HG02938 (cell line): Measurements from ENCODE around the gene TNFRSF4.
A peak's percentile ranks its signal among the peaks of the same experiment; 100 is the strongest.

Experiments used
- ATAC-seq: cut with Tn5 transposase; IDR thresholded peaks from one replicate; pipeline ENCODE4 v1.9.1; 2021; ENCODE audit warnings: mild to moderate bottlenecking, moderate library complexity; ENCODE audit not compliant: unreplicated experiment

TNFRSF4 gene

DNA sequence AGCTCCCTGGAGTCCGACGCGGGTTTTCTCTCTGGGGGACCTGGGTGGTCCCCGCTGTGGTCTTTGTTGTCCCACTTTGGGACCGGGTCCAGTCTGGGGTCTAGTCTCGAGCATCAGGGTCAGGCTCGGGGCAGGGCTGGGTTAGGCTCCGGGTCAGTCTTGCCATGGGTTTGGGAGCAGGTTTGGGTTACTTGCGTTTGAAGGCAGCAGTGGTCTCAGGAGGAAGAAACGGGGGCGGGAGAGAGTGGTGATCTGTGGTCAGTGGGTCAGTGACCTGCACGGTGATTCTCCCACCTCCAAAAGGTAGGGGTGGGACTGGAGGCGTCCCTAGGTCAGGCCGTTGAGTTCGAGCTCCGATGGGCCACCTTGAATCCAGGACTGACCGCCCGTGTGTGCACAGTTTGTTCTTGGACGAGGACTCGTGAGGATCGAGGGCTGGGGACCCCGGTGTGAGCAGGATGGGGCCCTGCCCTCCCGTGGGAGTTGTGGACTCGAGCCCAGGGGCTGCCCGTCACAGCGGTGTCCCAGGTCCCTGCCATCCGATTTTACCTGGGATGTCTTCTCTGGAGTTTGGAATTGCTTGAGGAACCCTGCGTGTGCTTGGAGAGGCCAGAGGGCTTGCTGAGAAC lies 20.3 kb upstream of the TNFRSF4 start:
- no peak for ATAC-seq

DNA sequence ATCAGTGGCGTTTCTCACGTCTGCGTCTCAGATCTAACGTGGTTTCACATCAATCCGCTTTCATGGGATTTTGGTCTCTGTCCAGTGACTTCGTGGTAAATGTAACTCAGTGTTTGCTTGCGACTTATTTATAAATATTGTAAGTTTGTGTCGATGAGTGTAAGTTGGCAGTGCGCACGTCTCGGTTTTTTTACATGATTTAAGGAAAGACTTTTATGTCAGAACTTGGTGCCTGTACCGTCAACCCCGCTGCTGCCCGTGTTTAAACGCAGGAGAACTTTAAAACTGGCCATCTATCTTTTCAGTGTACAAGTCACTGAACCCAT lies 19.6 kb upstream of the TNFRSF4 start:
- ATAC-seq: no peak

DNA sequence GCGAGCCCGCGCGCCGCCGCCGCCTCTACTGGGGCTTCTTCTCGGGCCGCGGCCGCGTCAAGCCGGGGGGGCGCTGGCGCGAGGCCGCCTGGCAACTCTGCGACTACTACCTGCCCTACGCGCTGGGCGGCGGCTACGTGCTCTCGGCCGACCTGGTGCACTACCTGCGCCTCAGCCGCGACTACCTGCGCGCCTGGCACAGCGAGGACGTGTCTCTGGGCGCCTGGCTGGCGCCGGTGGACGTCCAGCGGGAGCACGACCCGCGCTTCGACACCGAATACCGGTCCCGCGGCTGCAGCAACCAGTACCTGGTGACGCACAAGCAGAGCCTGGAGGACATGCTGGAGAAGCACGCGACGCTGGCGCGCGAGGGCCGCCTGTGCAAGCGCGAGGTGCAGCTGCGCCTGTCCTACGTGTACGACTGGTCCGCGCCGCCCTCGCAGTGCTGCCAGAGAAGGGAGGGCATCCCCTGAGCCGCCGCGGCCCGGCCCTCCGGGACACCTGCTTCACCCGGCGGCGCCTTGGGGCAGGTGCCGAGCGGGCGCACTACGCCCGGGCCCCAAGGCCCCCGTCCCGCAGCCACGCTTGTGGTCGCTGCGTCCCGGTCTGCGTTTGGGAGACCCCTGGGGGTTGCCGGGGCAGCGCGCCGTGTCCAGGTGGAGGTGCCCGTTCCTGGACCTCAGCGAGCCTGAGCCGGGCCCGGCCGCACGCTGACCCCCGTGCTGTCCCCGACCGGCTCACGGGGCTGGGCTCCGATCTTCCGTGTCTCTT lies 19.0 kb upstream of the TNFRSF4 start:
- ATAC-seq: no peak

DNA sequence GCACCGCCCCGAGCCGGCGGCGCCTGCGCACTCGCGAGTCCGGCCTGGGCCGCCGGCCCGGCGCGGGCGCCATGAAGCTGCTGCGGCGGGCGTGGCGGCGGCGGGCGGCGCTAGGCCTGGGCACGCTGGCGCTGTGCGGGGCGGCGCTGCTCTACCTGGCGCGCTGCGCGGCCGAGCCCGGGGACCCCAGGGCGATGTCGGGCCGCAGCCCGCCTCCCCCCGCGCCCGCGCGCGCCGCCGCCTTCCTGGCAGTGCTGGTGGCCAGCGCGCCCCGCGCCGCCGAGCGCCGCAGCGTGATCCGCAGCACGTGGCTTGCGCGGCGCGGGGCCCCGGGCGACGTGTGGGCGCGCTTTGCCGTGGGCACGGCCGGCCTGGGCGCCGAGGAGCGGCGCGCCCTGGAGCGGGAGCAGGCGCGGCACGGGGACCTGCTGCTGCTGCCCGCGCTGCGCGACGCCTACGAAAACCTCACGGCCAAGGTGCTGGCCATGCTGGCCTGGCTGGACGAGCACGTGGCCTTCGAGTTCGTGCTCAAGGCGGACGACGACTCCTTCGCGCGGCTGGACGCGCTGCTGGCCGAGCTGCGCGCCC lies 18.3 kb upstream of the TNFRSF4 start, which contains the start of gene B3GALT6:
TSS of gene B3GALT6 (plus strand) at position 30 of the 588 bp plus-strand sequence. CDS start at position 72, 42 bp downstream.
- ATAC-seq: peak; percentile 15

DNA sequence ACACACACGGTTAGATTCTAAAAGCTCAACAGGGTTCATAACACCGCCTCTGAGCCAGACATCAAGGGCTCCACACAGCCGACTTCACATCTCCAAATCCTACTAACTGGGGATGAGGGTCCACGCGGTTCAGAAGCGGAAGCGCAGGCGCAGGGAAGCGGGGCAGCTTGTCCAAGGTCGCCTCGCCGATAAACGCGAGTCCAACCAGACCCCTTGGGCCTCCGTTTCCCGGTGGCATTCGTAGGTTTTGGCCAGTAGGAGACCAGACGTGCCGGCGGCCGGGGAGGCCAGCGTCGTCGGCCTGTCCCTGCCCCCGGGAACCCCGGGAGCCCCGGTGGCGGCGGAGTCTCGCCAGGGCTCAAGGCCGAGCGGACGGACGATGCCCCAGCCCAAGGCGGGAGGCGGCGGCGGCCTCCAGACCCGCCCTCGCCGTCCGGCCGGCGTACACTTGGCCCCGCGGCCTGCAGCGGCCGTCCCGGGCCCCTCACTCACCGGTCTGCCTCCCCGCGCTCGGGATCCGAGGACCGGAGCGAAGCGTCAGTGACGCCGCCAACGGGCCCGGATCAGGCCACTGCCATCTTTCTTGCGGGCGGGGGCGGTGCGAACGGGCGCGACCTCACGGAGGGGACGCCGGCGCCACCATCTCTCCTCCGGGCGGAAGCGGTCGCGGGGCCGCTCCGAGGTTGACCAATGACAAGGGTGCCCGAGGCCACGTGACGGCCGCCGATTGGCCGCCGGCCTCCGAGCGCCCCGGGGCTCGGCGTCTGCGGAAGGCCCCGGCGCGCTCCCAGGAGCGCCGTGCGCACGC lies 17.7 kb upstream of the TNFRSF4 start, which contains the start of gene SDF4:
TSS of gene SDF4 (minus strand) at position 602 of the 808 bp plus-strand sequence. CDS start 3,229 bp downstream, outside the sequence.
- peak; percentile 85 for ATAC-seq

DNA sequence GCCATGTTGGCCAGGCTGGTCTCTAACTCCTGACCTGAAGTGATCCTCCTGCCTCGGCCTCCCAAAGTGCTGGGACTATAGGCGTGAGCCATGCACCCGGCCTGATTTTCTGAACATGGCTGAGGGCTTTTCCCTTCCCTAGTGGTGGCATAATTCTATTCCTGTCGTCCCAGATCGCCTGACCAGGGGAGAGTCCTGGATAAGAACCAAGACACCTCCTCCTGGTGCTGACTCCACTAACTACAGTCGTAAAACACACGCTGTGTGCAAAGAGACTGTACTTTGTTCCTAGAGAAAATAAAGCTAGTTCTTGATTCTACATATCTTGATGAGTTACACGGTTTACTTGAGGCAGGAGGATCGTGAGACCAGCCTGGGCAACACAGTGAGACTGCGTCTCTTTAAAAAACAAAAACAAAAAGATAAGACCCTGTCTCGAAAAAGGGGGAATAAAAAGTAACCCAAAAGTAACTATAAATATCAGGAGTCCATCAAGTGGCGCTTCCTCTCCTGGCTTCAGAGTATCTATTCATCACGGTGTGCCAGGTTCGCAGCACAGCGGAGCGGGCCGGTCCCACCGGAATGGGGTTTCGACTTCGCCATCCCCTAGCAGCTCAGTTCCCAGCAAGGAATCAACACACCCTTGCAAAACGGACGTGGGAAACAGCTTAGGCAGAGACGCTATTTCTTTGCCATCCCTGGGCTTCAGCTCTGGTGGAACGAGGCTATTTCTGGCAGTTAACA lies 16.9 kb upstream of the TNFRSF4 start:
- ATAC-seq: no peak

DNA sequence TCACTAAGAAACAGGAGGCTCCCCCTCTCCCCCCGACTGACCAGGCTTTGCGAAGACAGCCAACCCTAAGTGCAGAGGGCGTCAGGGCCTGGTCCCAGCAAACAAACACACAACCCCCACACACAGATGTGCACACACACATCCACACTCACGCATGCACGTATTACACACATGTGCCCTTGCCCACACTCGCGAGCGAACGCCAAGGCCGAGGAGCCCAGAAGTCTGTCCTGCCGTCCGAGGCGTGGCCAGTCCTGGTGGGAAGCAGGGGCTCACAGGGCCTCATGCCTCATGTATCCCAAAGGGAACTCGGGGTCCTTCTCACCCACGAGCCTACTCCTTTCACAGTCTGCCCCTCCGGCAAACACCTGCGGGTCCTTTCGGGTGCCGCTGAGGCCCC lies 15.8 kb upstream of the TNFRSF4 start:
- ATAC-seq: no peak

DNA sequence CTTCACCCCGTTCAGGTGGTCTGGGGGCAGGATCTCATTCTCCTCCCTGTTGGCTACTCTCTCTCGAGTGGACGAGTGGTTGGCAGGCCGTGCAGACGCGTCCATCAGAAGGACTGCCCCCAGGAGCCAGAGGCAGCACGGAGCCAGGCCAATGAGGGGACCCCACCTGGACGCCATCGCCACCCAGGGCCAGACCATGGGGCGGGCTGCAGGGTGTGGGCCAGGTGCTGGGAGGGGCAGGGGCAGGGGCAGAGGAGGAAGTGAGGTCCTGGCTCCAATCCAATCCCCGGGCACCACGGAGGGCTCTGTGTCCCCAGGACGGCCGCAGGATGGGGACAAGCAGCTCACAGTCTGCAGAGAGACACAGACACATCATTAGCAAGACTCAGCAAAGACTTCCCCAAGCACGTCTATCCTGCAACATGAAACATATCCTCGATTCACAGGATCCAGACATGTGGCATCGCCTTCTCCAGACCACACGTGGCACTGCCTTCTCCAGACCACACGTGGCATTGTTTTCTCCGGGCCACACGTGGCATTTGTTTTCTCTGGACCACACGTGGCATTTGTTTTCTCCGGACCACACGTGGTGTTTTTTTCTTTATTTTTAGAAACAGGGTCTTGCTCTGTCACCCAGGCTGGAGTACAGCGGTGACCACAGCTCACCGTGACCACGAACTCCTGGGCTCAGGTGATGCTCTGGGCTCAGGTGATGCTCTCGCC lies 14.8 kb upstream of the TNFRSF4 start:
- ATAC-seq: no peak

DNA sequence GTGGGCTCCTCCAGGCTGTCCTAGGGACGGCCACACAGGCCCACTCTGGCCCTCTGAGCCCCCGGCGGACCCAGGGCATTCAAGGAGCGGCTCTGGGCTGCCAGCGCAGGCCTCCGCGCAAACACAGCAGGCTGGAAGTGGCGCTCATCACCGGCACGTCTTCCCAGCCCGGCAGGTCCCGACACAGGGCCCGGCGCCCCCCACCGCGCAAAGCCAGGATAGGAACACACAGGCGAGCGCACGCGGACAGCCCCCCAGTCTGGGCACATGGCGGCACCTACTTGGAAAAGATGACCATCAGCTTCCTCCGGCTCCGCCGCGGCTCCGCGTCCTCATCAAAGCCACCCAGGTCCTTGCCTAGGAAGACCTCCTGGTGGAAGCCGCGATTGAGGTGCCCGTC lies 14.2 kb upstream of the TNFRSF4 start:
- ATAC-seq: no peak

DNA sequence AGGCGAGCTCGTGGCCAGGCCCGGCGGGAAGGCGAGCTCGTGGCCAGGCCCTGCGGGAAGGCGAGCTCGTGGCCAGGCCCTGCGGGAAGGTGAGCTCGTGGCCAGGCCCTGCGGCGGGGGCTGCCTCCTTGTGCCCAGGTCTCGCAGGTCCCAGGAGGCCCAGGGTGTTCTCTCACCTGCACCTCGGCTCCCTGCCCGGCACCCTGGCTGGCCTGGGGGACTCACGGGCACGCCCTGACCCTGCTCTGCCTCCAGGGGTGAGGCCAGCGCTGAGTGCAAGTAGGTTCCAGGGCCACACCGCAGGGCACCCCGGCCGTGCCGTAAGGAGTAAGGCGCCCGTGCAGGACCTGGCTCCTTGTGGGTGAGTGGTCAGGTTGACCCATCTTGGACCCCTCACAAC lies 13.4 kb upstream of the TNFRSF4 start:
- ATAC-seq: no peak

DNA sequence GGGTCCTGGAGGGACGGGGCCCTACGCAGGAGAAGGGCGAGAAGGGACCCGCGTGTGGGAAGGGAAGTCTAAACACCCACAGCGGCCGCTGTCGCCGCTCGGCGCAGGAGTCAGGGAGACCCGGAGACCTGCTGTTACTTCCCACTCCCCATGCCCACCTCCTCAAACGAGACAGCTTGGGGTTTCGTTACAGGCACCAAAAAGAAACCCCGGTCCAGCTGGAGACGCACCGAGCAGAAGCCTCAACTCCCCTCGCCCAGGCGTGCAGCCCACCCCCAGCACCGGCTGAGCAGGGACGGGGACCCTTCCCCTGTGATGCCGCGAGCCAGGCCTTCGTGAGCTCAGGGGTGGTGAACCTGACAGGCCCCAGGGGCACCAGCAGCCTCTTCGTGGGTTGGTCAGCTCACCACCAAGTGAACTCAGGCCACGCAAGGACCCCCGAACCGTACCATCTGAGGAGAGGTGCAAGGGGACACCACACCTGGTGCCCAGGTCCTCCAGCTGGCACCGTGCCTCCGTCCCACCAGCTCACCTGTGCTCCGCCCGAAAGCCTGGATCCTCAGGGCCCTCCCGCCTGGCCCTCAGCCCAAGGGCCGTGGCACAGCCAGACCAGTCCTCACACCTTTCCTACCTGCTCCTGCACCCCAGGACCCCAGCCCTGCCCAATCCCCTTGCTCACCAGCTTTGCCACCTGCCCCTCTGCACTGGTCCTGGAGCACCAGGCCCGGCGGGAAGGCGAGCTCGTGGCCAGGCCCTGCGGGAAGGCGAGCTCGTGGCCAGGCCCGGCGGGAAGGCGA lies 12.8 kb upstream of the TNFRSF4 start:
- no peak for ATAC-seq

DNA sequence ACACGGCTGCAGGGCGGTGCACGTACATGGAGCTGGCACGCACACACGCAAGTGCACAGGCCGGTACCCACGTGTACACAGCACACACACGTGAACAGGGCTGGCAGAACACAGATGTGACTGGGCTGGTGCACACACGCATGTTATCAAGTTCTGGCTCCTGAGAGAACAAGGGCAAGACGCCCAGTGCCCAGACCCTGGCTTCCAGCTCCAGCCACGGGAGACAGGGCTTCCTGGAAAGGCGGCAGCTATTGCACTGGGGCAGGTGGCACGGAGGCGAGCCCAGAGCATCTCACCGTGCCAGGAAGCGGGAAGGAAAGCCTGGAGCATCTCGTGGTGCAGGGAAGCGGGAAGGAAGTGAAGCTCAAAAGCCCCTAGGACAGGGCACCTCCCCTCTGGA lies 12.0 kb upstream of the TNFRSF4 start:
- ATAC-seq: no peak

DNA sequence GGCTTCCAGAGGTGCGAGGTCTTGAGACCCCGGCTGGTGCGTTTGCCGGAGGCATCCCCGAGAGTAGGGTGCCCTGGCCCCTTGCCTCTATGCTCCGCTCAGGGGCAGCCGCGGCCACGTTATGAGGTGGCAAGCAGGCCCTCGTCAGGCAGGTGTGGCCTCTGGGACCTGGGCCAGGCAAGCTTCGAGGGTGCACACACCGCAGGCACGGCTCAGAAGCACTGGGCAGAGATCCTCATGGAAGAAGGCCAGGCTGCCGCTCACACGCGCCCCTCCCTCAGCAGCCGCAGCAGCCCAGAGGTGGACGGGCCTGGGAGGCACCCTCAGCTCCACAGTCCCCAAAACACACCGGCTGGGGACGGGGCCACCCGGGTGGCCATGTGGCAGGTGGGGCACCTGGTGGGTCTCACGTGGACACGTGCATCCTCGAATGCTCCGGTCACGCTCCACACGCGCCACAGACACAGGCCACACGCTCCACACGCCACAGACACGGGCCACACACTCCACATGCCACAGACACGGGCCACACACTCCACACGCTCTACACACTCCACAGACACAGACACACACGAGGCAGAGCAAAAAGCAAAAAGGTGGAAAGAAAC lies 11.4 kb upstream of the TNFRSF4 start:
- ATAC-seq: no peak

DNA sequence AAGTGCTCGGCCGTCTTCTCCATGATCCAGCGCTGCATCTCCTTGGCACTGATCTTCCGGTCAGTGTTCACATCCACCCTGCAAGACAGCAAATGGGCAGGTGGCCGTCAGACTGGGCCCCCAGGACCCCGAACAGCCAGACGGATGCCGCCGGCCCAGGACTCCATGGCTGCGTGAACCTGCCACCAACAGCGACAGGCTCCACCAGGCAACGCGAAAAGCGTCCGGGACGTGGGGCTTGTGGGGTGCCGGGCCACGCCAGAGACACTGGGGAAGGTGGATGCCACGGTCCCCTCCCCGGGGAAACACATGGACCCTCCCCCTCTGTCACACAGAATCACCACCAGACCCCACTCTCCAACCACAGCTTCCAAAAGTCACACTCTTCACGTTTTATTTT lies 9.9 kb upstream of the TNFRSF4 start:
- ATAC-seq: no peak

DNA sequence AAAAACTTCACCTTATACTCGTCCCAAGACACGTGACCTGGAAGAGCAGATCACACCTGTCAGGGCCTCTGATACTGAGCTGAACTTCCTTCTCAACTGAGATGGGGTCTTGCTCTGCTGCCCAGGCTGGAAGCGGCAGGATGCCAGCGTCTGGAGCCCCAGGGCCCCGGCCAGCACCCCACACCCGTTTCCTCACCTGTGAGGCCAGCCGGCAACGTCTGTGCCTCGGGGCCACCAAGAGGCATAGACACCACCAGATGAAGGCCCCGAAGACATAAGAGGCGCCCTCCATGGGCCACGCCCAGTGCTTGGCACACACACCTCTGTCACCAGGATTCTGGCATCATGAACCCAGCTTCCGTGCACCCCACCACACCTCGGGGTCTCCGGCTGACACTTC lies 9.4 kb upstream of the TNFRSF4 start:
- no peak for ATAC-seq

DNA sequence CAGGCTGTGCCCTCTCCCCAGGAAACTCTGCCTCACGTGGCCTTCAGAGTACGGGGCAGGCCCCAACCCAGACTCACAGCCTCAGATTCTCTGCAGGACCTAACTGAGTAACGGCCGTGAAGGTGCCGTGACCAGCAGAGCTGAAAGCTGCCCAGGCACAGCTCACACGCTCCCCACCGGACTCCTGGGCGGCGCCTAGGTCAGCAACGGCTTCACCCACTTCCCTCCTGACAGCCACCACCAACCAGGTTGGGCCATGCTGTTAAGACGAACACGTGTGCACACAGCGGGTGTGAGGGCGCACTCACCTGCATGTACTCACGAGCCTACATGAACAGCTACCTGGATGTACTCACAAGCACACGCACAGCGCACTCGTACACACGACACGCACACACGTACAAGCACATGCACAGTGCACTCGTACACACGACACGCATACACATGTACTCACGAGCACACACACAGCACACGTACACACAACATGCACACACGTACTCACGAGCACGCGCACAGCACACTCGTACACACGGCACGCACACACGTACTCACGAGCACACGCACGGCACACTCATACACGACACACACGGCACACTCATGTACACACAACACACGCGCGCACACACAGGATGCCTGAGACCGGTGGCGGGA lies 8.7 kb upstream of the TNFRSF4 start:
- ATAC-seq: no peak

DNA sequence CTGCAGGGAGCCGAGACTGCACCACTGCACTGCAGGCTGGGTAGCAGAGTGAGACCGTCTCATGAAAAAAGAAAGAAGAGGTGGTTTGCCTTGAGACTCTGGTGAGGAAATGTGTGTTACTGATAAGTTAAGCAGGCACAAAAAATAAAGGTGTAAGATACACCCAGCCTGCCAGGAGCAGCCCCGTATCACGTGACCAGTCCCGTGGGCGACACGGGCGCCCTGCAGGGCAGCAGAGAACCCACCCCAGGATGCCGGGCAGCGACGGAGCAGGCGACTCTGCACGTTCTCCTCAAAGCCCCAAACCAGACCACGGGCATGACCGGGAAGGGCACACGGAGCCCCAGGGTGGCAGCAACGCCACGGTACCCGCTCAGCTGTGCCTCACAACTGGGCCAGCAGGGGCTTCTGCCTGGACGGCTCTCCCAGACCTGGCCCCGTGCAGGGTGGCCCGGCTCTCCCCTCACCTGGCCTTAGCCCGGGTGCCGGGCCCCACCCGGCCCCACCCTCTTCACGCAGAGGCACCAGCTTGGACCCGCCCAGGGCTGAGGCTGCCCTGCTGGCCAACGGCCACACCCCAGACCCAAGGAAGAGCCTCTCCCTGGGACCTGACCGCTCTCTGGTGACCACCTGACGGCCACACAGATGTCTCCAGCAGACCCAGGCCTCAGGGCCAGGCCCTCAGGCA lies 8.1 kb upstream of the TNFRSF4 start:
- ATAC-seq: no peak

DNA sequence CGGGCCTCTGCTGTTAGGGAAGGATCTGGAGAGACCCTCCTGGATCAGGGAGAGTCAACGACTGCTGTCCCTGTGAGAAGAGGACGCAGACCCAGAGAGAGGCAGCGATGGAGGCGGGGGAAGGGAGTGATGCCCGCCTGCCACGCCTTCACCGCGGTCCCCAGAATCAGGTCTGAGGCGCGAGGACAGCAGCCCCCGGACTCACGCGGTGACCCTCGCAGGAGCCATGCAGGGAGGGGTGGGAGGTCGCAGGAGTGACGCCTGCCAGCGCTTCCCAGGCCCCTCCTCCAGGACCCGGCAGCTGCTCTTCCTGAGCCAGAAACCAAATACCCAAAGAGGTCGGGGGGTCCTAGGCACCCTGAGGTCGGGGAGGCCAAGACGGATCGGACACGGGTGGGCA lies 6.2 kb upstream of the TNFRSF4 start:
- no peak for ATAC-seq
